NCI-H510A (cell line): ENCODE data around the gene OR4K15.
"Not testable (repeated sequence)": the region's sequence is repeated elsewhere in the genome, so short reads cannot be mapped to it uniquely, and the experiment has no call there.

Experiments used
- DNase-seq: peaks from one replicate; lab custom pipeline; 2025; lab: John Stamatoyannopoulos, UW

The OR4K15 gene, protein sequence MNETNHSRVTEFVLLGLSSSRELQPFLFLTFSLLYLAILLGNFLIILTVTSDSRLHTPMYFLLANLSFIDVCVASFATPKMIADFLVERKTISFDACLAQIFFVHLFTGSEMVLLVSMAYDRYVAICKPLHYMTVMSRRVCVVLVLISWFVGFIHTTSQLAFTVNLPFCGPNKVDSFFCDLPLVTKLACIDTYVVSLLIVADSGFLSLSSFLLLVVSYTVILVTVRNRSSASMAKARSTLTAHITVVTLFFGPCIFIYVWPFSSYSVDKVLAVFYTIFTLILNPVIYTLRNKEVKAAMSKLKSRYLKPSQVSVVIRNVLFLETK

GRCh38 chr14:19975291-19975690 lies at the start of gene OR4K15:
TSS of gene OR4K15 (plus strand) at chr14:19975591. CDS start at chr14:19975591, 0 bp downstream.
- DNase-seq, result no peak

DNA sequence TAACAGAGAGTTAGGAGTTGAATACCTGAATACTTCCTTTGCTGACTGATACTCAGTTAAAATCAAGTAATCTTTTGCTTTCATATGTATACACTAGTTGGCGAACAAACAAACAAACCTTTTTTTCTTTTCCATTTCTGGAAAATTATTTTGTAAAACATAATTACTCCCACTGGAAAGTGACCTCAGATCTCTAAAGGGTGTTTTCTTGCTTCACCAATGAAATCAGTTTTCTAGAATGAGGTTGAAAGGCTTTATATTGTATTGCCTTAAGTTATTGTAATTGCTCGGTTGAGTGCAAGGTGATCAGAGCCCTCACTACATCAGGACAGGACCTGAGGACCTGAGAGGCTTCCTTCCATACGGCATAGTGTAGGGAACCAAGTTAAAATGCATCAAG lies 44.8 kb upstream of the OR4K15 start, which contains the start of gene OR4K1:
TSS of gene OR4K1 (plus strand) at position 301 of the 400 bp plus-strand sequence. CDS start 4,750 bp downstream, outside the sequence.
- no peak for DNase-seq

GRCh38 chr14:19941668-19942067 lies 33.7 kb upstream of the OR4K15 start:
- no peak for DNase-seq

DNA sequence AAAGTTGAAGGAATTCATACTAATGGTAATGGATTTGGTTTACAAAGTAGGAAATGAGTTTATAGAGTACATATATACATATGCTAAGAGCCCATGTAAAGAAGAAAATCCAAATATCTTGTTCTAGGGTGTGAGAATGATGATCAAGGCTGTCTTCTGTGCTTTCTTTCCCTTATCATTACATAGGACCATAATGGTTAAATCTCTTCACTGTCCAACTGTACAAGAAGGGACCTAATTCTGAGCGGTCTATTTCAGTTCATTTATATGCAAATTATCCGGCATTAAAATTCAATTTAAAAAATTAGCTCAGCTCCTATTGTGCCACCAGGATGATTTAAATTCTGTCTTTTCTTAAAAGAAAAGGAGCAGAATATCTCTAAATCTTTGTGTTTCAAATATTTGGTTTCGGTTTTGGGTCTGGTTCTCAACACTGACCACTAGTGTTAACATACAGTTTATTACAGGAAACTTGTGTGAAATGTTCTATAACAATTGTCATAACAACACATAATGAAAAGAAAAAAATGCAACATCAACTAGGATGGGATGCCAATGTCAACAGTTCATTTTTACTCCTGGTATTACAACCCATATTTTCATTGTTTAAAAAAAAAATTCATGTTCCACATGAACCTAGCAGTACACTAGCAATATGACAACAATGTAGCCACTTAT lies 27.8 kb upstream of the OR4K15 start:
- no peak for DNase-seq

DNA sequence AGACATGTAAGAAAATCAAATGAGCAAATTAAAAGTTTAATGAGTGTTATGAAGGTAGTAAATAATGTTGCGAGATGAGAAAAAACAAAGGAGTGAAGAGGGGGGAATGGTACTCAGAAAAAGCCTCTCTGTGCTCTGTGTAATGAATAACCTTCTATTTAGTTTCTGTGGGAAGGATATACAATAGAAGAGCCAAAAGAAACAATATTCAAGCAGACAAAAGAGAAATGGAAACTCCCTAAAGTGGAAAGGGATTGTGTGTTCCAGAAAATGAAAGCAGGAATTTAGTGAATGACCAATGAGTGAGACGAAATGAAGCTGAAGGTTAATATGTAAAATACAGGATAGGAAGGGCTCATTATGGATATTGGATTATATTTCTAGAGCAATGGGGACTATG lies 26.2 kb upstream of the OR4K15 start:
- DNase-seq, result no peak

DNA sequence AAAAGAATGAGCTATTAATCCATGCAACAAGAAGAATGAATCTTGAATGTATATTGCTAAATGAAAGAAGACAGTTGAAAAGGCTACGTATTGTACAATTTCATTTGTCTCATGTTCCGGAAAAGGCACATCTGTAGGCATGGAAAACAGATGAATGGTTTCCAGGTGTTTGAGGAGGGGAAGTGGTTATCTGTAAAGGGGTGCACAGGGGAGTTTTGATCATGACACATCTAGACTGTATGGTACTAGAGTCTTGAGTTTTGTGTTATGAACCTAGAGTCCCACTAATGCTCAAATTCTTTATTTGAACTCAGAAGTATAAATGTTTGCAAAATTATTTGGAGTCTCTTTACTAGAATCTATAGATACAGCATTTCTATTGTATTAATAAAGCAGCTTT lies 5.7 kb upstream of the OR4K15 start:
- DNase-seq, result not testable (repeated sequence)

DNA sequence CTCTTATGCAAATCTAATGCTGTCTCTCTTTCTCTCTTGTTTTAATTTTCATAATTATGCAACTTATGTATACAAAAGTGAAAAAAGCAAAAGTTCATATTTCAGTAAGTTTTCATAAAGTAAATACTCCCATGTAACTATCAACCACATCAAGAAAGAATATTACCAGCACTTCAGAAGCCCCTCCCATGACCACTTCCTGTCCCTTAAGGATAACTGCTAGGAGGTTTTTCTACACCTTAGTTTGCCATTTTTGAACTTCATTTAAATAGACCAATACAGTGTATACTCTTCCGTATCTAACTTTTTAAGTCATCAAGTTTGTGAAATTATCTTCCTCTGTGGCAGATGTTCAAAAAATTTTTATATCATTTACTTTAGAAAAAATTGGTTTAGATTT lies 547 bp upstream of the OR4K15 start:
- DNase-seq, result no peak

- no peak for DNase-seq
Measured at GRCh38 chr14:19993438-19993837, 18.0 kb downstream of the OR4K15 start.

- no peak for DNase-seq
Measured at GRCh38 chr14:20001863-20002262, 26.5 kb downstream of the OR4K15 start, which contains the start of gene OR4Q2. TSS of gene OR4Q2 (plus strand) at chr14:20002163.

DNA sequence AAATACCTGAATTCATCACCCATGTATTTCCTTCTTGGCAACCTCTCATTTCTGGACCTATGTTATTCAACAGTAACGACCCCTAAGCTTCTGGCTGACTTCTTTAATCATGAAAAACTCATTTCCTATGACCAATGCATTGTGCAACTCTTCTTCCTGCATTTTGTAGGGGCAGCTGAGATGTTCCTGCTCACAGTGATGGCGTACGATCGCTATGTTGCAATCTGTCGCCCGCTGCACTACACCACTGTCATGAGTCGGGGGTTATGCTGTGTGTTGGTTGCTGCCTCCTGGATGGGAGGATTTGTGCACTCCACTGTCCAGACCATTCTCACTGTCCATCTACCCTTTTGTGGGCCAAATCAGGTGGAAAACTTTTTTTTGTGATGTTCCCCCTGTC lies 26.9 kb downstream of the OR4K15 start:
- no peak for DNase-seq

GRCh38 chr14:20008156-20008555 lies 32.8 kb downstream of the OR4K15 start:
- no peak for DNase-seq

GRCh38 chr14:20019257-20019865 lies 44.0 kb downstream of the OR4K15 start, which contains the start of gene OR4K14:
TSS of gene OR4K14 (minus strand) at chr14:20019307. CDS start at chr14:20015193, 4,114 bp downstream.
- no peak for DNase-seq
